HG02840 (cell line): ENCODE measurements around the gene MAP6D1.

Experiments
- ATAC-seq: cut with Tn5 transposase; IDR thresholded peaks from one replicate; pipeline ENCODE4 v1.9.1; 2021; ENCODE audit warnings: mild to moderate bottlenecking, moderate library complexity, moderate number of reproducible peaks; ENCODE audit not compliant: unreplicated experiment, low FRiP score

Gene MAP6D1

GRCh38 chr3:183825456-183826161 lies at the start of gene MAP6D1:
Gene MAP6D1 (minus strand): TSS chr3:183825577. CDS start chr3:183825547, 30 bp downstream.
- ATAC-seq = no peak

GRCh38 chr3:183873914-183874313 lies 48.5 kb upstream of the MAP6D1 start:
- ATAC-seq = no peak

GRCh38 chr3:183871541-183871940 lies 46.2 kb upstream of the MAP6D1 start:
- ATAC-seq = no peak

- ATAC-seq = no peak
Measured at GRCh38 chr3:183870563-183870962, 45.2 kb upstream of the MAP6D1 start.

GRCh38 chr3:183868796-183869195 lies 43.4 kb upstream of the MAP6D1 start:
- no peak for ATAC-seq

- ATAC-seq = no peak
Measured at GRCh38 chr3:183862610-183863009, 37.2 kb upstream of the MAP6D1 start.

- no peak for ATAC-seq
Measured at GRCh38 chr3:183857863-183858262, 32.5 kb upstream of the MAP6D1 start.

- no peak for ATAC-seq
Measured at GRCh38 chr3:183854318-183855035, 29.1 kb upstream of the MAP6D1 start.

GRCh38 chr3:183845608-183846288 lies 20.4 kb upstream of the MAP6D1 start:
- ATAC-seq = no peak

GRCh38 chr3:183845090-183845489 lies 19.7 kb upstream of the MAP6D1 start:
- no peak for ATAC-seq

- no peak for ATAC-seq
Measured at GRCh38 chr3:183844606-183845005, 19.2 kb upstream of the MAP6D1 start.

- no peak for ATAC-seq
Measured at GRCh38 chr3:183839751-183840150, 14.4 kb upstream of the MAP6D1 start.

GRCh38 chr3:183837894-183838293 lies 12.5 kb upstream of the MAP6D1 start:
- no peak for ATAC-seq

GRCh38 chr3:183837390-183837789 lies 12.0 kb upstream of the MAP6D1 start:
- ATAC-seq = no peak

- ATAC-seq = no peak
Measured at GRCh38 chr3:183833516-183833915, 8.1 kb upstream of the MAP6D1 start.

GRCh38 chr3:183830187-183830586 lies 4.8 kb upstream of the MAP6D1 start:
- no peak for ATAC-seq

GRCh38 chr3:183829466-183829865 lies 4.1 kb upstream of the MAP6D1 start:
- ATAC-seq = no peak

GRCh38 chr3:183828538-183828870 lies 3.1 kb upstream of the MAP6D1 start:
- no peak for ATAC-seq

- ATAC-seq = no peak
Measured at GRCh38 chr3:183827809-183828537, 2.6 kb upstream of the MAP6D1 start.

- ATAC-seq = no peak
Measured at GRCh38 chr3:183826448-183827250, 1.3 kb upstream of the MAP6D1 start.
